Lower lobe of right lung (tissue), 2 donors: ENCODE data around the gene NR1I2. TPM values are rescaled to one million over a fixed set of nuclear protein-coding genes. Genes with fewer than 3 reads are reported as not detected.

ENCODE experiments used
- ATAC-seq, 2 donors: fragments of 200-7000 bp; cut with Tn5 transposase; one replicate each; pipeline ENCODE4 v1.9.1; 2020 to 2022; ENCODE audit warnings: mild to moderate bottlenecking in 2 of 2, moderate library complexity in 2 of 2
- DNase-seq: peaks from one replicate; pipeline ENCODE4 v3.0.0-alpha.2; 2020
- H3K27ac ChIP-seq: fragments of 200-600 bp; one replicate; pipeline ENCODE4 v1.8.0; 2022
- H3K27me3 ChIP-seq: fragments of 200-600 bp; one replicate; pipeline ENCODE4 v1.8.0; 2022; ENCODE audit warnings: low read depth
- H3K36me3 ChIP-seq: fragments of 200-600 bp; one replicate; pipeline ENCODE4 v1.8.0; 2022; ENCODE audit warnings: mild to moderate bottlenecking
- H3K4me1 ChIP-seq: fragments of 200-600 bp; one replicate; pipeline ENCODE4 v1.8.0; 2022
- H3K4me3 ChIP-seq: fragments of 200-600 bp; one replicate; pipeline ENCODE4 v1.8.0; 2022; ENCODE audit warnings: mild to moderate bottlenecking
- H3K9me3 ChIP-seq: fragments of 200-600 bp; one replicate; pipeline ENCODE4 v1.8.0; 2022
- intact Hi-C: fragments of 100-400 bp; cut with DNase I; formaldehyde crosslinking; loops from one replicate; pipeline ENCODE4 v1.11.0; 2022
- total RNA-seq: library from RNA; stranded (reverse); fragmentation: NEBNext Ultra II Directional; extraction: Animal tissue kit (Norgen Biotek cat#: 25700); gene quantifications from one replicate; pipeline ENCODE4 v1.2.1, GENCODE V29; 2021
- TF ChIP-seq, protein P1 (sequence below): fragments of 200-600 bp; IDR thresholded peaks from one replicate; pipeline ENCODE4 v1.8.0; 2022; ENCODE audit warnings: antibody characterized with exemption, mild to moderate bottlenecking
- donor health status: DM: no; HTN: yes; CAD: no; lungs with severe emphysema.

NR1I2 gene
- total RNA-seq, 1 donor from 2014 or later, result 0.21 TPM

DNA sequence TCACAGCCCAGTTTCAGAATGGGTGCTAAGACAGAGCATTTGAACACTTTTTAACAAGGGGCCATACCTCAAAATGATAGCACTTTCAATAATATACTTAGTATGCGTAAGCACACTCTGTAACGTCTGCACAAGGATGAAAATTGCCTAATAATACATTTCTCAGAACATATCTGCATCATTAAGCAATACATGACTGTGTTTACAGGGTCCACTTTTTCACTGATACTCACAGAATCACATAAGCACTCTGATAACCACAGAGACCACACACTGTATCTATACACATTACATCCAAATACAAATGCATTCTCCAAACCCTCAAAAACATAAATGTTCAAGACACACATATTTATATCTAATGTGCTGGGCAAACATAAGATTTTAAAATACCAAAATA is 79.8 kb downstream of the NR1I2 start:
- ATAC-seq, result no peak

DNA sequence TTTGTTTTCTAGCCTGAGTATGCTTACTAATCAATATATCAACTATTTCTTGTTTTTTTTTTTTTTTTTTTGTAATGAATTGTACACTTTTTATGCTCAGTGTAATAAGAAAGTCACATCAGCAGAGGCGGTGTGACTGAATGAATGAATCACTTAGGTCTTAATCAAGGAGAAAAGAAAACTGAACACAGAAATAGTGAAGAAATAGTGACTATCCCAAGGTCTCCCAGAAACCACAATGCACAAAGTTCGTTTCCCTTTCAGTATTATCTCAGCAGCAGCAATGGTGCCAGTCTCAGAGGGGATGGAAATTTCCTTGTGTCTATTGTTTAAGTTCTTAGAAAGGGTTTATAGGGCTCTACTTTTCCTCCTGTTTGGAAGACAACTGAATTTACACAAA is 80.7 kb downstream of the NR1I2 start:
- Histone ChIP-seq H3K4me1 (no peaks in the 10 kb centered on the region), H3K36me3 (peaks cover 24% of the 10 kb centered on the region), H3K27ac (no peak overlapping the region), H3K27me3 (no peaks in the 10 kb centered on the region), H3K4me3 (no peak overlapping the region), H3K9me3 (no peaks in the 10 kb centered on the region)
- ATAC-seq (no peak), DNase-seq (no peak)
- intact Hi-C loops, result no loop called here
- TF ChIP-seq, protein P1, sequence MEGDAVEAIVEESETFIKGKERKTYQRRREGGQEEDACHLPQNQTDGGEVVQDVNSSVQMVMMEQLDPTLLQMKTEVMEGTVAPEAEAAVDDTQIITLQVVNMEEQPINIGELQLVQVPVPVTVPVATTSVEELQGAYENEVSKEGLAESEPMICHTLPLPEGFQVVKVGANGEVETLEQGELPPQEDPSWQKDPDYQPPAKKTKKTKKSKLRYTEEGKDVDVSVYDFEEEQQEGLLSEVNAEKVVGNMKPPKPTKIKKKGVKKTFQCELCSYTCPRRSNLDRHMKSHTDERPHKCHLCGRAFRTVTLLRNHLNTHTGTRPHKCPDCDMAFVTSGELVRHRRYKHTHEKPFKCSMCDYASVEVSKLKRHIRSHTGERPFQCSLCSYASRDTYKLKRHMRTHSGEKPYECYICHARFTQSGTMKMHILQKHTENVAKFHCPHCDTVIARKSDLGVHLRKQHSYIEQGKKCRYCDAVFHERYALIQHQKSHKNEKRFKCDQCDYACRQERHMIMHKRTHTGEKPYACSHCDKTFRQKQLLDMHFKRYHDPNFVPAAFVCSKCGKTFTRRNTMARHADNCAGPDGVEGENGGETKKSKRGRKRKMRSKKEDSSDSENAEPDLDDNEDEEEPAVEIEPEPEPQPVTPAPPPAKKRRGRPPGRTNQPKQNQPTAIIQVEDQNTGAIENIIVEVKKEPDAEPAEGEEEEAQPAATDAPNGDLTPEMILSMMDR, result no peak

More for the DNA sequence above, 79.8 kb downstream of the NR1I2 start:
- DNase-seq, result no peak
- H3K27me3 ChIP-seq, result no peaks in the 10 kb centered on the region
- peaks cover 29% of the 10 kb centered on the region for H3K36me3 ChIP-seq
- TF ChIP-seq, protein P1, result no peak
- H3K9me3 ChIP-seq, result no peaks in the 10 kb centered on the region
- intact Hi-C loops, result no loop called here
- H3K4me1 ChIP-seq, result no peaks in the 10 kb centered on the region
- H3K4me3 ChIP-seq, result no peak overlapping the region
- no peak overlapping the region for H3K27ac ChIP-seq

DNA sequence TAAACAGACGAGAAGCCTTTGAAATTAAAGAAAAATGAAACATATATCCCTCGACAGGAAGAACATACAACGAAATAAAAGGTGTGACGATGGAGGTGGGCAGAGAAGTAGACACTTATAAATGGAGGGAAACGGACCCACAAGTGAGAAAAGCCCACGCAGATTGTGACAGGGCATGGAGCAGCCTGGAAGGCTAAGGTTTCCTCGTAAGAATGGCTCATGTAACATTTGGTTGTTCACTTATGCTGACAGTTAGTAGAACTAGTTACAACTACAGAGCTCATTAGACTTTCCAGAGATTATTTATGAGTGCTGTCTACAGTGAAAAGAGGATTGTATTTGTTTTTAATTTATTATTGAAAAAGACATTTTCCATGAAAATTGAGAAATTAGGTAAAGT is 82.6 kb downstream of the NR1I2 start:
- H3K9me3 ChIP-seq, result no peaks in the 10 kb centered on the region
- intact Hi-C loops, result no loop called here
- H3K4me3 ChIP-seq, result no peak overlapping the region
- H3K36me3 ChIP-seq, result peaks cover 14% of the 10 kb centered on the region
- no peak for DNase-seq
- ATAC-seq, result no peak
- H3K27ac ChIP-seq, result no peak overlapping the region
- H3K4me1 ChIP-seq, result no peaks in the 10 kb centered on the region
- TF ChIP-seq, protein P1, result no peak
- H3K27me3 ChIP-seq, result no peaks in the 10 kb centered on the region

Other genes with a start within 250 kb of the NR1I2 start
- gene CD80, start 222.5 kb upstream of the NR1I2 start, total RNA-seq, result 8.6 TPM
- gene ADPRH, start 202.6 kb upstream of the NR1I2 start, total RNA-seq, result 32.0 TPM
- gene PLA1A, start 184.2 kb upstream of the NR1I2 start, total RNA-seq, result 13.1 TPM
- 1.5 TPM for gene POPDC2, start 121.5 kb upstream of the NR1I2 start, total RNA-seq
- gene COX17, start 104.7 kb upstream of the NR1I2 start, total RNA-seq, result 54.4 TPM
- gene CFAP91, start 79.1 kb upstream of the NR1I2 start, total RNA-seq, result 9.0 TPM